Testis (tissue), 3 donors: ENCODE measurements around the gene AXIN1. TPM values are rescaled to one million over a fixed set of nuclear protein-coding genes. Genes with fewer than 3 reads are reported as not detected.
"Not testable (repeated sequence)": the region's sequence is repeated elsewhere in the genome, so short reads cannot be mapped to it uniquely, and the experiment has no call there.

Source experiments
- DNase-seq: peaks from one replicate; pipeline ENCODE4 v3.0.0-alpha.2; 2019
- H3K27ac ChIP-seq, 2 donors: fragments of 200-600 bp; sonication (generic); one replicate each; pipeline ENCODE4 v1.5.1; 2019
- H3K27me3 ChIP-seq: fragments of 200-600 bp; sonication (generic); one replicate; pipeline ENCODE4 v1.5.1; 2019
- H3K36me3 ChIP-seq: fragments of 200-600 bp; sonication (generic); one replicate; pipeline ENCODE4 v1.5.1; 2017; ENCODE audit warnings: low read depth; ENCODE audit errors: missing control alignments
- H3K4me1 ChIP-seq: fragments of 200-600 bp; sonication (generic); one replicate; pipeline ENCODE4 v1.5.1; 2019
- H3K4me3 ChIP-seq, 2 donors: fragments of 200-600 bp; sonication (generic); one replicate each; pipeline ENCODE4 v1.5.1; 2017 to 2019
- H3K9me3 ChIP-seq: fragments of 200-600 bp; sonication (generic); one replicate; pipeline ENCODE4 v1.5.1; 2017
- POLR2A ChIP-seq: fragments of 450-650 bp; IDR thresholded peaks from one replicate; pipeline ENCODE4 v1.6.1; 2017; ENCODE audit warnings: antibody characterized with exemption, mild to moderate bottlenecking, moderate library complexity
- WGBS, 2 donors: methylation state at CpG; one replicate each; pipeline ENCODE4 v1.1.5; 2018; 5-methylcytosine and 5-hydroxymethylcytosine counted together
- intact Hi-C: fragments of 100-400 bp; cut with DNase I; formaldehyde crosslinking; loops from one replicate; pipeline ENCODE4 v1.15.1; 2023; ENCODE audit warnings: low total_unique reads
- polyA plus RNA-seq: library from polyadenylated mRNA; stranded (reverse); fragments of 350-450 nt; fragmentation: Illumina TruSeq; extraction: RNeasy Lipid Tissue Mini Kit (QIAGEN cat#74804); gene quantifications from one replicate; pipeline ENCODE4 v1.2.3, GENCODE V29; 2014; ENCODE audit warnings: low read depth, low replicate concordance; ENCODE audit not compliant: insufficient read depth
- total RNA-seq, 2 donors: library from RNA; depleted of rRNA; stranded (reverse); fragments of >200 nt; gene quantifications; one replicate each; pipeline ENCODE4 v1.2.3, GENCODE V29; 2016
- TF ChIP-seq, protein P1 (sequence below), 3 experiments: fragments of 450-650 bp in 2 of 3; fragments of 200-600 bp in 1 of 3; sonication (generic) in 1 of 3; IDR thresholded peaks; one replicate each; pipeline ENCODE4 v1.5.1; 2016 to 2019; ENCODE audit warnings: antibody characterized with exemption in 3 of 3, mild to moderate bottlenecking in 2 of 3, moderate library complexity in 1 of 3

AXIN1 gene
- total and polyA plus RNA-seq, 3 donors from 2014 or later, result 19.4 to 32.0 (median 30.6) TPM

DNA sequence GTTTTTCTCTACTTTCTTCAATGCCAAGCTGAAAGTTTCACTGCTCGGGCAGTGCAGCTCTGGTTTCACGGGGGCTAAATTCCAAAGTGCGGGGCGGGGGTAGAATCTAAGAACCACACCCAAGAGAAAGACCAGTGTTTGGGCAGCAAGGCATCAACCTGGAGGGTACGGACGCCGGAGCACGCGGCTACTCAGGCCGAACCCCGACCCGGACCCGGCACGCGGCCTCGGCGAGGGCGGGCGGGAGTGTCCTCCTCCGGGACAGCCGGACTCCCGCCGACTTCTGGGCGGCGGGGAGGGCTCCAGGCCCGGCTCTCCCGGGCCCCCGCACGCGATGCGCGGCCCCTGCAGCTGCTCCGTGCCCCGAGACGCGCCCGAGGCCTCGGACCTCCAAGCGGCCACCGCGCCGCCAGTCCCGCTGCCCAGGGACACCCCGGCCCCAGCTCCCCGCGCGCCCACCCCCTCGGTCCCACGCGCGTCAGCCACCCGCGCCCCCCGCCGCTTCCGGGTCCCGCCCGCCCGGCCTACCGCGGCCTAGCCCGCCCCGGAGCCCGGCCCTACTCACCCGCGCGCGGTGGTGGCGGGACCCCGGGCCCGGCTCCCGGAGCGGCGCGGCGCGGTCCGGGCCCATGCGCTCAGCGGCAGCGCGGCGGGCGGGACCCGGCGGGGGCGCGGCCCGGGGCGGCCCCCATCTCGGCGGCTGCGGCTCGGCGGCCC, 561 bp downstream of the AXIN1 start:
- intact Hi-C loops, result no loop called here
- Histone ChIP-seq H3K36me3 (no peaks in the 10 kb centered on the region), H3K27me3 (no peaks in the 10 kb centered on the region), H3K9me3 (no peaks in the 10 kb centered on the region), H3K4me1 (no peaks in the 10 kb centered on the region), H3K27ac (peak overlapping the region in 1 of 2 donors; percentile 24), H3K4me3 (peak overlapping the region; percentile 60 to 66)
- WGBS, 2 donors, result 1 to 3% methylated on average over 4 to 44 of the region's 95 CpGs
- no peak for TF ChIP-seq POLR2A
- TF ChIP-seq, protein P1, sequence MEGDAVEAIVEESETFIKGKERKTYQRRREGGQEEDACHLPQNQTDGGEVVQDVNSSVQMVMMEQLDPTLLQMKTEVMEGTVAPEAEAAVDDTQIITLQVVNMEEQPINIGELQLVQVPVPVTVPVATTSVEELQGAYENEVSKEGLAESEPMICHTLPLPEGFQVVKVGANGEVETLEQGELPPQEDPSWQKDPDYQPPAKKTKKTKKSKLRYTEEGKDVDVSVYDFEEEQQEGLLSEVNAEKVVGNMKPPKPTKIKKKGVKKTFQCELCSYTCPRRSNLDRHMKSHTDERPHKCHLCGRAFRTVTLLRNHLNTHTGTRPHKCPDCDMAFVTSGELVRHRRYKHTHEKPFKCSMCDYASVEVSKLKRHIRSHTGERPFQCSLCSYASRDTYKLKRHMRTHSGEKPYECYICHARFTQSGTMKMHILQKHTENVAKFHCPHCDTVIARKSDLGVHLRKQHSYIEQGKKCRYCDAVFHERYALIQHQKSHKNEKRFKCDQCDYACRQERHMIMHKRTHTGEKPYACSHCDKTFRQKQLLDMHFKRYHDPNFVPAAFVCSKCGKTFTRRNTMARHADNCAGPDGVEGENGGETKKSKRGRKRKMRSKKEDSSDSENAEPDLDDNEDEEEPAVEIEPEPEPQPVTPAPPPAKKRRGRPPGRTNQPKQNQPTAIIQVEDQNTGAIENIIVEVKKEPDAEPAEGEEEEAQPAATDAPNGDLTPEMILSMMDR (IDR thresholded peaks at IDR 0.05), result no peak
- no peak for DNase-seq

DNA sequence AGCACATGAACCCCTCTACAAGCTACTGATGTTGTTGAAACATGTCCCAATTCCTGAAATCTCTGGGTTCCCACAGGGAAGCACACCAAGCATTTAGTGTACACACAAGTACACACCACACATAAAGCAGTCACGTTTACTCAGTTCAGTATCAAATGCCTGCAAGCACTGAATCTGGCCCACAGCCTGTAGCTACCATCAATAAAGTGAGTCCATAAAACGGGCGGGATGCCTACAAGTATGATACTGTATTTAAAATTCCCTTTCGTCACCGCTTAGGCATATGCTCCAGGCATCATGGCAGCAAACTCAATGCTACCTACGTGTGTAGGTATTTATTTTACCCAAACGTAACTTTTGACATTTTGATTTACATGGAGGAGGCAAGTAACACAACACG, 2.3 kb downstream of the AXIN1 start:
- no peaks in the 10 kb centered on the region for H3K4me1 ChIP-seq
- H3K27me3 ChIP-seq, result no peaks in the 10 kb centered on the region
- TF ChIP-seq, protein P1 (IDR thresholded peaks at IDR 0.05), result no peak
- no peak for TF ChIP-seq POLR2A
- no peak overlapping the region for H3K27ac ChIP-seq
- intact Hi-C loops, result no loop called here
- WGBS, 2 donors, result 87 to 88% methylated on average over 8 of the region's 8 CpGs
- H3K4me3 ChIP-seq, result no peak overlapping the region
- no peaks in the 10 kb centered on the region for H3K9me3 ChIP-seq
- DNase-seq, result no peak
- no peaks in the 10 kb centered on the region for H3K36me3 ChIP-seq

DNA sequence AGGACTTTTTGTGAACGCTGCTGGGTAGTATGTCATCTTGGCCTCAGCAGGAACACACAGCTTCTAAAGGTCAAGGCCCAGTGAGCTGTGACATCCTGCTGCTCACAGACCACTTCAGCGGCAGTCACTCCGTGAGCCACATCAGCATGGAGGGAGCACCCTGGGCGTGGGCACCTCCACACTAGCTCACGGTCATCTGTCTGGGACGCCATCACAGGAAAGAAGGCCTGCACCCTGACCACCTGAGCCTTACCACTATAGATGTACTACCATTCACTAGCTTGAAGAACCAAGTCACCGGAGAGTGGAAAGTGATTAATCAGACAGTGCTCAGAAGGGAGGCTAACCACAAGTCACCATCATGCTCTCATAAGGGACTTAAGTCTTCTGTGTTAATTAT, 3.3 kb downstream of the AXIN1 start:
- no peaks in the 10 kb centered on the region for H3K4me1 ChIP-seq
- WGBS, 2 donors, result 77 to 80% methylated on average over 4 to 7 of the region's 7 CpGs
- no peaks in the 10 kb centered on the region for H3K9me3 ChIP-seq
- H3K36me3 ChIP-seq, result no peaks in the 10 kb centered on the region
- intact Hi-C loops, result no loop called here
- no peaks in the 10 kb centered on the region for H3K27me3 ChIP-seq
- TF ChIP-seq POLR2A, result no peak
- TF ChIP-seq, protein P1 (IDR thresholded peaks at IDR 0.05), result no peak
- no peak overlapping the region for H3K27ac ChIP-seq
- H3K4me3 ChIP-seq, result no peak overlapping the region
- no peak for DNase-seq

DNA sequence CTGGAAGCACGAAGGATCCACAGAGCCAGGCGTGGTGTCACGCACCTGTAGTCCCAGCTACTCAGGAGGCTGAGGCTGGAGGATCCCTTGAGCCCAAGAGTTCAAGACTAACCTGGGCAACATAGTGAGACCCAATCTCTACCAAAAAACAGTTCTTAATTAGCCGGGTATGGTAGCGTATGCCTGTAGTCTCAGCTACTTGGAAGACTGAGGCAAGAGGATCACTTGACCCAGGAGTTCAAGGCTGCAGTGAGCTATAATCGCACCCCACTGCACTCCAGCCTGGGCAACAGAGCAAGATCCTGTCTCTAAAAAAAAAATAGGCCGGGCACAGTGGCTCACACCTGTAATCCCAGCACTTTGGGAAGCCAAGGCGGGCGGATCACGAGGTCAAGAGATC, 4.0 kb downstream of the AXIN1 start:
- H3K27ac ChIP-seq, DNase-seq, H3K36me3 ChIP-seq, H3K4me3 ChIP-seq, H3K27me3 ChIP-seq, intact Hi-C loops, H3K4me1 ChIP-seq, H3K9me3 ChIP-seq: not testable (repeated sequence)
- 86 to 98% methylated on average over 8 to 10 of the region's 10 CpGs for WGBS, 2 donors

DNA sequence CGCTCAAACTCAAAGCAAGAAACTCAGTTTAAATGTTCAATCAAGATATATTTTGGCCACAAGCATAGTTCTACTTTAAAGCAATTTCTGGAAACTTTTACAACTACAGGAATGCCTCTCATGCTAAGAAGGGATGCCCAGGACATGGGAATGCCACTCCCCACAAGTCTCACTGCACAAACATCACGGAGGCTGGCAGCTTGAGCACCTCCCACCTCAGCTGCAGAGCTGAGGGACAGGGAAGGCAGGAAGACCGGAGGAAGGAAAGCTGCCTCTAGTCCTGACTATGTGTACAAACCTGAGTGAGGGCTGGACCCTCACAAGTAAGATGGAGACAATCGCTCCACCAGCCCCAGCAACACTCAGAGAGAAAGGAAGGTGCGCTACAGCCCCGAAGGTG, 5.3 kb downstream of the AXIN1 start:
- Histone ChIP-seq H3K4me3 (no peak overlapping the region), H3K27ac (no peak overlapping the region), H3K27me3 (no peaks in the 10 kb centered on the region), H3K4me1 (no peaks in the 10 kb centered on the region), H3K9me3 (no peaks in the 10 kb centered on the region), H3K36me3 (no peaks in the 10 kb centered on the region)
- intact Hi-C loops, result no loop called here
- DNase-seq, result no peak
- WGBS, 2 donors, result 80 to 95% methylated on average over 3 to 6 of the region's 6 CpGs
- no peak for TF ChIP-seq POLR2A
- TF ChIP-seq, protein P1 (IDR thresholded peaks at IDR 0.05), result no peak
